ENCODE measurements around the gene RNF208. TPM values are rescaled to one million over a fixed set of nuclear protein-coding genes. Genes with fewer than 3 reads are reported as not detected.

Gene RNF208
- total and polyA plus RNA-seq, 2 experiments from 2014 or later, result 1.4 to 5.6 TPM

- Histone ChIP-seq H4K20me1 (replicated peaks; ENCODE audit: insufficient read depth) (no peaks in the 10 kb centered on the region), H3K27me3 (ENCODE audit: insufficient read depth) (peaks cover 61% of the 10 kb centered on the region), H3K79me2 (replicated peaks; ENCODE audit: insufficient read depth) (no peaks in the 10 kb centered on the region), H2AFZ (no peak overlapping the region), H3F3A (replicated peaks; ENCODE audit: low read depth) (no peaks in the 10 kb centered on the region), H3K36me3 (ENCODE audit: insufficient read depth) (no peaks in the 10 kb centered on the region), H3K27ac (ENCODE audit: low read depth) (no peak overlapping the region), H3K4me3 (peak overlapping the region; percentile 55; the same call in 1 of the 2 replicates), H3K4me1 (ENCODE audit: insufficient read depth) (no peaks in the 10 kb centered on the region; the same call in 1 of the 2 replicates), H3K4me2 (peak overlapping the region; percentile 82; the same call in 1 of the 2 replicates), H3K9me2 (ENCODE audit: insufficient read depth) (no peaks in the 10 kb centered on the region)
- ATAC-seq (no peak), DNase-seq (ENCODE audit: low spot score) (peak; percentile 6)
- Mint-ChIP-seq H3K36me3 (ENCODE audit: low read depth) (no peaks in the 10 kb centered on the region), H3K9me3 (no peaks in the 10 kb centered on the region), H3K4me3 (no peak overlapping the region; the same call in 2 of the 3 replicates), H3K27me3 (ENCODE audit: insufficient read depth, low read depth, poor library complexity) (peaks cover 54% of the 10 kb centered on the region), H3K4me1 (peaks cover 5% of the 10 kb centered on the region; the same call in 2 of the 3 replicates), H3K27ac (no peak overlapping the region)
- TF ChIP-seq CREB1 (CRISPR knock-in tag; IDR thresholded peaks at IDR 0.05; ENCODE audit: low read depth), result no peak
- no peak for TF ChIP-seq CTCF (conservative IDR thresholded peaks at IDR 0.05; ENCODE audit: low read depth in 2 of 2)
- no peak for TF ChIP-seq ETS1 (IDR thresholded peaks at IDR 0.05)
- TF ChIP-seq EZH2 (IDR thresholded peaks at IDR 0.05; ENCODE audit: low read depth, unreplicated experiment), result no peak
- TF ChIP-seq ZNF331 (CRISPR knock-in tag; IDR thresholded peaks at IDR 0.05; ENCODE audit: low read depth), result no peak
- TF ChIP-seq NANOG (IDR thresholded peaks at IDR 0.05; ENCODE audit: borderline replicate concordance), result no peak
- no peak for TF ChIP-seq STAT1 (IDR thresholded peaks at IDR 0.05; ENCODE audit: unreplicated experiment)
- no peak for TF ChIP-seq EZH2phosphoT487 (IDR thresholded peaks at IDR 0.05; ENCODE audit: unreplicated experiment)
- TF ChIP-seq JUNB (IDR thresholded peaks at IDR 0.05; ENCODE audit: unreplicated experiment), result no peak
- no peak for TF ChIP-seq ZNF462 (CRISPR knock-in tag; IDR thresholded peaks at IDR 0.05)
- TF ChIP-seq REST (IDR thresholded peaks at IDR 0.05; ENCODE audit: unreplicated experiment), result no peak
- TF ChIP-seq ZNF114 (CRISPR knock-in tag; IDR thresholded peaks at IDR 0.05), result no peak
- TF ChIP-seq POLR2AphosphoS5 (IDR thresholded peaks at IDR 0.05; ENCODE audit: low read depth), result no peak
Observed at GRCh38 chr9:137170486-137171148, 51.4 kb downstream of the RNF208 start.

Measured in GM23338 (cell line).